Measurements from ENCODE around the gene RBM15. TPM values are rescaled to one million over a fixed set of nuclear protein-coding genes. Genes with fewer than 3 reads are reported as not detected.

The RBM15 gene
- total RNA-seq, 3 donors from 2014 or later (not counting 1 experiment from before 2014, with no cell fraction given): 81.8 to 109 (median 87.0) TPM

DNA sequence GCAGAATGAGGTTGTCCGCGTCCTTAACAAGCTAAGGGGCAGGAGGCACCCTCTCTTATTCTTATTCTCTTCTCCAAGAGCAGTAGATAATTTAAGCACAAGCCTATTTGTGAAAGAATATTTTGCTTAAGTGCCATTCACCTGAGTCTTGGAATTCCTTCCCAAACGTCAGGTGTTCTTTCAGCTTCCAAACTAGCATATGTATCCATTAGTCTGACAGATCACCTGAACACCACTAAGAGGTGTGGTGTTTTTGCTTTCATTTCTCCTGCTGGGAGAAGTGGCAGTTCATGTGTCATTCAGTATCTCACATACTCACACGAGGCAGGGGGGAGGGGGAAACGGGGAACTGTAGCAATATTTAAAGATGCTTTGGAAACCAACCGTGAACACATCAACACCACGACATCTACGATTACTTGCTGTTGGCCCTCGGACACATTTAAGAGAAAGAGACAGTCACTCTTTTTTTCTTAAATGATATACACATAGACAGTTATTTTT lies 45.5 kb upstream of the RBM15 start:
- Mint-ChIP-seq H3K4me1 (no peaks in the 10 kb centered on the region), H3K27ac (no peak overlapping the region), H3K36me3 (no peaks in the 10 kb centered on the region), H3K27me3 (ENCODE audit: low read depth in 2 of 2) (peaks cover 0 to 8% of the 10 kb centered on the region in 2 donors), H3K9me3 (no peaks in the 10 kb centered on the region), H3K4me3 (no peak overlapping the region)
- no peak for TF ChIP-seq CTCF (IDR thresholded peaks at IDR 0.05)
- DNase-seq: no peak
- 96% methylated on average over 4 of the region's 9 CpGs for WGBS (ENCODE audit: insufficient coverage)
- Histone ChIP-seq H3K9me3 (ENCODE audit: control insufficient read depth, insufficient read depth, low read length) (no peaks in the 10 kb centered on the region), H3K4me3 (ENCODE audit: low read length) (no peak overlapping the region), H3K27me3 (ENCODE audit: control insufficient read depth, insufficient read depth, low read length) (no peaks in the 10 kb centered on the region), H3K27ac (ENCODE audit: low read length) (no peak overlapping the region), H3K4me1 (ENCODE audit: control insufficient read depth, insufficient read depth, low read length) (no peaks in the 10 kb centered on the region), H3K36me3 (ENCODE audit: control insufficient read depth, insufficient read depth, low read length) (no peaks in the 10 kb centered on the region)
- intact Hi-C loops (cut with micrococcal nuclease): no loop called here
- no peak for ATAC-seq

GRCh38 chr1:110294308-110294707 lies 44.9 kb upstream of the RBM15 start:
- Histone ChIP-seq H3K27ac (ENCODE audit: low read length) (no peak overlapping the region), H3K36me3 (ENCODE audit: control insufficient read depth, insufficient read depth, low read length) (no peaks in the 10 kb centered on the region), H3K4me1 (ENCODE audit: control insufficient read depth, insufficient read depth, low read length) (no peaks in the 10 kb centered on the region), H3K27me3 (ENCODE audit: control insufficient read depth, insufficient read depth, low read length) (no peaks in the 10 kb centered on the region), H3K4me3 (ENCODE audit: low read length) (no peak overlapping the region), H3K9me3 (ENCODE audit: control insufficient read depth, insufficient read depth, low read length) (no peaks in the 10 kb centered on the region)
- DNase-seq (no peak), ATAC-seq (no peak)
- Mint-ChIP-seq H3K27me3 (ENCODE audit: low read depth in 2 of 2) (peaks cover 0 to 8% of the 10 kb centered on the region in 2 donors), H3K36me3 (no peaks in the 10 kb centered on the region), H3K27ac (no peak overlapping the region), H3K4me1 (no peaks in the 10 kb centered on the region), H3K9me3 (no peaks in the 10 kb centered on the region), H3K4me3 (no peak overlapping the region)
- intact Hi-C loops (cut with micrococcal nuclease): no loop called here
- TF ChIP-seq CTCF (IDR thresholded peaks at IDR 0.05): no peak
- WGBS (ENCODE audit: insufficient coverage): 96% methylated on average over 9 of the region's 9 CpGs

DNA sequence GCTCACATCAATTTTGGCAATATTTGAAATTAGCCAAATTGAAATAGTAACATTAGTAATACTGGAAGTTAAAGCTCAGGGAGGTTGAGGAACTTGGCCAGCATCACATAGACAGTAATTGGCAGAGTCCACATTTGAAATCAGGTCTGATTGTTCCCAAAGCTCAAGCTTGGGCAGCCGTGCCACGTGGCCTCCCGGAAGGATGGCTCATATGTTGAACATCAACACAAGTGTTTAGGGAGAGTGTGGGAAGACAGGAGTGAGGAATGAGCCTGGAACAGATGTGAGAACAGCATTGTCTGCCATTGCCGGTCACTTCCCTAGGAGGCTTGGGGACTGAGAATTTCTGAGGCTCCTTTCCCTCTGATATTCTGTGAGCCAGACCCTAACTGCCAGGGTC lies 40.2 kb upstream of the RBM15 start:
- H3K4me3 Mint-ChIP-seq: no peak overlapping the region
- WGBS (ENCODE audit: insufficient coverage): 96% methylated on average over 4 of the region's 4 CpGs
- no peaks in the 10 kb centered on the region for H3K27me3 ChIP-seq (ENCODE audit: control insufficient read depth, insufficient read depth, low read length)
- no peak overlapping the region for H3K27ac ChIP-seq (ENCODE audit: low read length)
- no peak for ATAC-seq
- H3K27ac Mint-ChIP-seq: no peak overlapping the region
- peaks cover 7 to 15% of the 10 kb centered on the region in 2 donors for H3K27me3 Mint-ChIP-seq (ENCODE audit: low read depth in 2 of 2)
- no peak for TF ChIP-seq CTCF (IDR thresholded peaks at IDR 0.05)
- H3K9me3 ChIP-seq (ENCODE audit: control insufficient read depth, insufficient read depth, low read length): no peaks in the 10 kb centered on the region
- no peaks in the 10 kb centered on the region for H3K36me3 Mint-ChIP-seq
- intact Hi-C loops (cut with micrococcal nuclease): no loop called here
- H3K4me1 Mint-ChIP-seq: no peaks in the 10 kb centered on the region
- DNase-seq: no peak
- no peaks in the 10 kb centered on the region for H3K4me1 ChIP-seq (ENCODE audit: control insufficient read depth, insufficient read depth, low read length)
- H3K4me3 ChIP-seq (ENCODE audit: low read length): no peak overlapping the region
- H3K36me3 ChIP-seq (ENCODE audit: control insufficient read depth, insufficient read depth, low read length): no peaks in the 10 kb centered on the region
- no peaks in the 10 kb centered on the region for H3K9me3 Mint-ChIP-seq

- intact Hi-C loops (cut with micrococcal nuclease): no loop called here
- Mint-ChIP-seq H3K4me1 (no peaks in the 10 kb centered on the region), H3K9me3 (no peaks in the 10 kb centered on the region), H3K4me3 (no peak overlapping the region), H3K27me3 (ENCODE audit: low read depth in 2 of 2) (peaks cover 7 to 15% of the 10 kb centered on the region in 2 donors), H3K36me3 (no peaks in the 10 kb centered on the region), H3K27ac (no peak overlapping the region)
- Histone ChIP-seq H3K4me3 (ENCODE audit: low read length) (no peak overlapping the region), H3K36me3 (ENCODE audit: control insufficient read depth, insufficient read depth, low read length) (no peaks in the 10 kb centered on the region), H3K4me1 (ENCODE audit: control insufficient read depth, insufficient read depth, low read length) (no peaks in the 10 kb centered on the region), H3K27me3 (ENCODE audit: control insufficient read depth, insufficient read depth, low read length) (no peaks in the 10 kb centered on the region), H3K27ac (ENCODE audit: low read length) (no peak overlapping the region), H3K9me3 (ENCODE audit: control insufficient read depth, insufficient read depth, low read length) (no peaks in the 10 kb centered on the region)
- no peak for DNase-seq
- ATAC-seq: no peak
- TF ChIP-seq CTCF (IDR thresholded peaks at IDR 0.05): no peak
- 100% methylated on average over 1 of the region's 1 CpG for WGBS (ENCODE audit: insufficient coverage)
Measured at GRCh38 chr1:110300412-110301085, 38.6 kb upstream of the RBM15 start.

Data from natural killer cell (primary cell).